ENCODE results near the gene ZBTB47.

- no peak for TF ChIP-seq CTCF (IDR thresholded peaks at IDR 0.05 in 8 of 11, conservative IDR thresholded peaks at IDR 0.05 in 3 of 11)
- no peak for TF ChIP-seq POLR2A (IDR thresholded peaks at IDR 0.05)
- TF ChIP-seq POLR2AphosphoS5 (IDR thresholded peaks at IDR 0.05) = no peak
Measured at GRCh38 chr3:42684632-42685362, 31.3 kb downstream of the ZBTB47 start.

All from spleen (tissue), 7 donors.